Measurements from ENCODE around the gene KSR1. TPM values are rescaled to one million over a fixed set of nuclear protein-coding genes. Genes with fewer than 3 reads are reported as not detected.
"Not testable (repeated sequence)": the region's sequence is repeated elsewhere in the genome, so short reads cannot be mapped to it uniquely, and the experiment has no call there.

KSR1 gene
- total RNA-seq (10 to 100 TPM; 38.4 to 75.7 TPM), polyA plus RNA-seq (10 to 100 TPM; 19.0 to 46.8 TPM)
- long read RNA-seq, donor 1, partial matches to known transcripts = 2 of 17 reads
- long read RNA-seq, donor 1, other reads (novel, unspliced or antisense) = 14 of 17 reads
- long read RNA-seq, donor 2, partial matches to known transcripts = 0 of 15 reads
- long read RNA-seq, donor 2, other reads (novel, unspliced or antisense) = 15 of 15 reads

DNA sequence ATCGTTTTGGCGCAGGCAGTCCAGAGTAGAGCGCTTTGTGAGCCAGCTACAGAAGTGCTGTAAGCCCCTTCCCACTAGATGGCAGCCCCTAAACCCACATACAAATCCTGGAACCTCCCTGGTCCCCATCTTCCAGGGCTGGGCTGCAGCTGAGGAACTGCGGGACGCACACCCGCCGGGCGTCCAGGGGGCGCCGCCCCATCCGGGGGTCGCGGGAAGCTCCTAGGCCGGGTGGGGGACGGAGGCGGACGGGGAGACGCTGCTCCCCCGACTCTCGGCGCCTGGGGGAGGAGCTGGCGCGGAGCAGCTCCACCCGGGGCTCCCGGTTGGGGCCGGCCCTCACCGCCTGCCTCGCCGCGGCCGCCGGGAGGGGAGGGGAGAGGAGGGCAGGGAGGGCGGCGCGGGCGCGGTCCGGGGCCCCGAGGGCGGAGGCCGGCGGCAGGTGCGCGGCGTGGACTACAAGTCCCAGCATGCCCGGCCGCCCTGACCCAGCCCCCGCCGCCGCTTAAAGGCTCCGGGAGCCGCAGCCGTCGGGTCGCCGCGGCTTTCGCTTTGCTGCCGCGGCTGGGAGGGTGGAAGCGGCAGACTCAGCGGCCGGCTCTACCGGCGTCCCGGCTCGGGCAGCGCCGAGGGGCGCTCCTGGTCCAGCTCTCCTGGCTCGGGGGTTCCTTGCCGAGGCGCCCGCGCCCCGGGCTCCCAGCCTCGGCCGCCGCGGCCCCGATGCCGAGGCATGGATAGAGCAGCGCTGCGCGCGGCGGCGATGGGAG lies at the start of gene KSR1:
Gene KSR1 (plus strand): TSS at position 535 of the 767 bp plus-strand sequence. CDS start 196 bp downstream, at position 731.
- no peaks in the 10 kb centered on the region for H3K4me1 ChIP-seq (ENCODE audit: control insufficient read depth in 1 of 2, insufficient read depth in 2 of 2, low read length in 2 of 2)
- ATAC-seq (ENCODE audit: low FRiP score) (peak; percentile 89), DNase-seq (peak; percentile 89 to 91)
- H3K36me3 ChIP-seq (ENCODE audit: control insufficient read depth in 1 of 2, insufficient read depth in 2 of 2, low read length in 1 of 2) = no peaks in the 10 kb centered on the region
- no peaks in the 10 kb centered on the region for H3K27me3 ChIP-seq (ENCODE audit: control insufficient read depth in 1 of 2, insufficient read depth in 2 of 2, low read length in 1 of 2)
- H3K4me3 ChIP-seq (ENCODE audit: low read length in 2 of 2) = peak within 1 kb of the TSS; percentile 87 to 93
- peak within 1 kb of the TSS; percentile 31 to 34 for H3K27ac ChIP-seq (ENCODE audit: low read depth in 1 of 2, low read length in 2 of 2)
- H3K9me3 ChIP-seq (ENCODE audit: control insufficient read depth, low read length) = no peaks in the 10 kb centered on the region
- intact Hi-C loops (cut with DNase I) = loop anchor here (2.0 to 10.0 kb wide), 5 partner anchors 49 to 214 kb away; no protein-coding TSS in a partner anchor
- 0 to 1% methylated on average over 42 to 88 of the region's 88 CpGs for WGBS, 2 donors

DNA sequence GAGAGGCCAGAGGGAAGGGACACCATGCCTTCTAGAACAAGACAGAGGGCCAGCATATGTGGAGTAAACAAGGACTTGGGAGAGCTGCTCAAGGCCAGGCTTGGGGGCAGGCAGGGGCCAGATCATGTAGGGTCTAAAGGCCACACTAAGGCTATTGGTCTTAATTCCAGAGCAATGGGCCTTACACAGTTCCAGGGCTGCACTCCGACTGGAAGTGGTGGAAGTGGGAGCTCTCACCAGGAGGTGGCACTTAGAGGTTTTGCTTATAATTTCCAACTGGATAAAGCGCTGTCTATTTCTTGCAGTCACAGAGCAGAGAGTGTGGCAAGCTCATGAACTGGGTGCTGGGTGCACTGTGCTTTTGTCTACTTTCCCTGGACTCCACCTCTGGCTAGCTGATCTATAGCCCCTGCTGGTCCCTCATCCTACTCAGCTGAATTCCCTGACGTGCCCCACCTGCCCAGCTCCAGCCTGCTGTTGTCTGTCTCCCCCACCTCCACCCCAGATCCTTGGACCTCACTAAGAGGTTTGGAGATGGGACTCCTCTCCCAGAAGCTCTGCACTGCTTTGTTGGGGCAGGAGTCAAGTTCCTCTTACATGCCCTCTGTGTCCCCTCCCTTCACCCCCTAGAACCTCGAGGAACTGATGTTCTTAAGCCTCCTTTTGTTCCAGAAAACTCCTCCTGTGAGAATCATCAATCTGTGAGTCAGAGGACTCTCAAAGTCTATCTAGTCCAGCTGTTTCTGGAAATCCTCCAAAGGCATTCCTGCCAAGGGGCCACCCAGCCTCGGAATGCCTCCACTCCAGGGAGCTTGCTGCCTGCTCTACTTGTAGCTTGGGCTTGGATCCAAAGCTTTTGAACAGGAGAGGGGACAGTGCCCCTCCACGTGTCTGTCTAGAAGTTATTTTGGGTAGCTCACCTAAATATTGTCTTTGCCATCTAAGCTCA lies 48.1 kb upstream of the KSR1 start:
- Histone ChIP-seq H3K27me3 (ENCODE audit: control insufficient read depth in 1 of 2, insufficient read depth in 2 of 2, low read length in 1 of 2) (no peaks in the 10 kb centered on the region), H3K4me3 (ENCODE audit: low read length in 2 of 2) (no peak overlapping the region), H3K27ac (ENCODE audit: low read depth in 1 of 2, low read length in 2 of 2) (no peak overlapping the region), H3K36me3 (ENCODE audit: control insufficient read depth in 1 of 2, insufficient read depth in 2 of 2, low read length in 1 of 2) (no peaks in the 10 kb centered on the region), H3K4me1 (ENCODE audit: control insufficient read depth in 1 of 2, insufficient read depth in 2 of 2, low read length in 2 of 2) (no peaks in the 10 kb centered on the region), H3K9me3 (ENCODE audit: control insufficient read depth, low read length) (no peaks in the 10 kb centered on the region)
- intact Hi-C loops (cut with DNase I) = no loop called here
- DNase-seq = no peak
- 47 to 48% methylated on average over 6 of the region's 6 CpGs for WGBS, 2 donors
- no peak for ATAC-seq (ENCODE audit: low FRiP score)

DNA sequence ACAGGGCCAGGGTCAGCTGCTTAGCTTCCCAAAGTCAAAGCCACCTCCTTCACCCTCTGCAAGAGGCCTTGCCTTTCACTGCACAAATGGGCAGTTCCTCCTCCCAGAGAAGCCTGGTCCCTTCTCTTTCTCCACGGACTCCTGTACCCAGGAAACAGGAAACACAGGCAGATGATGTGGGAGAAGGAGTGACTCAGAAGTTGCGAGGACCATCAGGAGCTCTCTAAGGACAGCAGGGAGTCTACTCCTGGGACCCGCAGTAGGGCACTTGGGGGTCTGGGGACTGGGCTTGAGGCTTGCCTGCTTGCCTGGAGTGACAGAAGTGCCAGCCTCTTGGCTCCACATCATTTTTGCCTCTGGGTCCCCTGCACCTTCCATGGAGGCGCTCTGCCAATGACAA lies 47.4 kb upstream of the KSR1 start:
- no peak overlapping the region for H3K4me3 ChIP-seq (ENCODE audit: low read length in 2 of 2)
- WGBS, 2 donors = 70 to 72% methylated on average over 4 of the region's 4 CpGs
- H3K4me1 ChIP-seq (ENCODE audit: control insufficient read depth in 1 of 2, insufficient read depth in 2 of 2, low read length in 2 of 2) = no peaks in the 10 kb centered on the region
- DNase-seq (no peak), ATAC-seq (ENCODE audit: low FRiP score) (no peak)
- intact Hi-C loops (cut with DNase I) = no loop called here
- no peaks in the 10 kb centered on the region for H3K36me3 ChIP-seq (ENCODE audit: control insufficient read depth in 1 of 2, insufficient read depth in 2 of 2, low read length in 1 of 2)
- no peak overlapping the region for H3K27ac ChIP-seq (ENCODE audit: low read depth in 1 of 2, low read length in 2 of 2)
- no peaks in the 10 kb centered on the region for H3K27me3 ChIP-seq (ENCODE audit: control insufficient read depth in 1 of 2, insufficient read depth in 2 of 2, low read length in 1 of 2)
- H3K9me3 ChIP-seq (ENCODE audit: control insufficient read depth, low read length) = no peaks in the 10 kb centered on the region

DNA sequence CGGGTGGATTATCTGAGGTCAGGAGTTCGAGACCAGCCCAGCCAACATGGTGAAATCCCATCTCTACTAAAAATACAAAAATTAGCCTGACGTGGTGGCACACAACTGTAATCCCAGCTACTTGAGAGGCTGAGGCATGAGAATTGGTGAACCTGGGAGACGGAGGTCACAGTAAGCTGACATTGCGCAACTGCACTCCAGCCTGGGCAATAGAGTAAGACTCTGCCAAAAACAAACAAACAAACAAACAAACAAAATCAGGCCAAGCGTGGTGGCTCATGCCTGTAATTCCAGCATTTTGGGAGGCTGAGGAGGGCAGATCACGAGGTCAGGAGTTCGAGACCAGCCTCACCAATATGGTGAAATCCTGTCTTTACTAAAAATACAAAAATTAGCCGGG lies 44.1 kb upstream of the KSR1 start:
- H3K27me3 ChIP-seq (ENCODE audit: control insufficient read depth in 1 of 2, insufficient read depth in 2 of 2, low read length in 1 of 2); H3K9me3 ChIP-seq (ENCODE audit: control insufficient read depth, low read length); DNase-seq; ATAC-seq (ENCODE audit: low FRiP score); H3K27ac ChIP-seq (ENCODE audit: low read depth in 1 of 2, low read length in 2 of 2); H3K4me1 ChIP-seq (ENCODE audit: control insufficient read depth in 1 of 2, insufficient read depth in 2 of 2, low read length in 2 of 2); intact Hi-C loops (cut with DNase I); H3K36me3 ChIP-seq (ENCODE audit: control insufficient read depth in 1 of 2, insufficient read depth in 2 of 2, low read length in 1 of 2); H3K4me3 ChIP-seq (ENCODE audit: low read length in 2 of 2): not testable (repeated sequence)
- WGBS, 2 donors = 79 to 83% methylated on average over 9 of the region's 9 CpGs

DNA sequence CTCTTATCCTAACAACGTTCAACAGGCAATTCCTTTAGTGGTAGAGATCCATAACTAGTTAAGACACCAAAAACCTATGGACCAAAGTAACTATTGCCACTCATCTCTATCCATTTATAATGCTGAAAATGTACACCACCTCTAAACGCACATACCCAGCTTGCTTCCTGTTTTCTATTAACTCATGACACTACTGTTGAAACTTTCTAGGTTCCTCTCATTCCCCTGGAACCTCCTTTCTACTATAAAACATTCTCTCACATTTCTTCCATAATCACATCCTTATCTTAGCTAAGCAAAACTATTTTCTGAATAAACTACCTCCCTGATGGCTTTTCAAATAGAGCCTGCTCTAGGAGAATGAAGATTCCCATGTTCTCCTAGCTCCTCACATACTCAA lies 42.9 kb upstream of the KSR1 start:
- H3K4me1 ChIP-seq (ENCODE audit: control insufficient read depth in 1 of 2, insufficient read depth in 2 of 2, low read length in 2 of 2) = no peaks in the 10 kb centered on the region
- H3K9me3 ChIP-seq (ENCODE audit: control insufficient read depth, low read length) = no peaks in the 10 kb centered on the region
- no peak overlapping the region for H3K4me3 ChIP-seq (ENCODE audit: low read length in 2 of 2)
- DNase-seq (no peak), ATAC-seq (ENCODE audit: low FRiP score) (no peak)
- 57 to 59% methylated on average over 2 of the region's 2 CpGs for WGBS, 2 donors
- H3K27me3 ChIP-seq (ENCODE audit: control insufficient read depth in 1 of 2, insufficient read depth in 2 of 2, low read length in 1 of 2) = no peaks in the 10 kb centered on the region
- intact Hi-C loops (cut with DNase I) = no loop called here
- no peaks in the 10 kb centered on the region for H3K36me3 ChIP-seq (ENCODE audit: control insufficient read depth in 1 of 2, insufficient read depth in 2 of 2, low read length in 1 of 2)
- H3K27ac ChIP-seq (ENCODE audit: low read depth in 1 of 2, low read length in 2 of 2) = no peak overlapping the region

DNA sequence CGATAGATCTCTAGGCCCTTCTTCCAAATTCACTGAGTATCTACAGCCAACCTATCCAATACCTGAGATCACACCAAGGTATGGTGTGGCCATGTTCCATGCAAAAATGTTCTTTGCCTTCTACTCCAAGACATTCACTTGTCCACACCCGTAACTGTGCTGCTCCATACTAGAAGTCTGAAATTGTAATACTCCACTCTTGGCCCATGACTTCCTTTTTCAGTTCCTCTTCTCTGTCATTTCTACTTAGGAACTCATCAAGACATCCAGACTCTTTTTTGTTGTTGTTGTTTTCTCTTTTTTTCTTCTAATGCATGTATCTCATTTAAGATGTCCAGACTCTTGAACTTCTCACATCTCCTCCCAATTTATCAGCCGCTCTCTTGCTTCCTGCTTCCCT lies 42.5 kb upstream of the KSR1 start:
- Histone ChIP-seq H3K4me3 (ENCODE audit: low read length in 2 of 2) (no peak overlapping the region), H3K27ac (ENCODE audit: low read depth in 1 of 2, low read length in 2 of 2) (no peak overlapping the region), H3K4me1 (ENCODE audit: control insufficient read depth in 1 of 2, insufficient read depth in 2 of 2, low read length in 2 of 2) (no peaks in the 10 kb centered on the region), H3K36me3 (ENCODE audit: control insufficient read depth in 1 of 2, insufficient read depth in 2 of 2, low read length in 1 of 2) (no peaks in the 10 kb centered on the region), H3K9me3 (ENCODE audit: control insufficient read depth, low read length) (no peaks in the 10 kb centered on the region), H3K27me3 (ENCODE audit: control insufficient read depth in 1 of 2, insufficient read depth in 2 of 2, low read length in 1 of 2) (no peaks in the 10 kb centered on the region)
- no peak for ATAC-seq (ENCODE audit: low FRiP score)
- 94% methylated on average over 3 of the region's 3 CpGs for WGBS, 2 donors
- intact Hi-C loops (cut with DNase I) = no loop called here
- DNase-seq = no peak

DNA sequence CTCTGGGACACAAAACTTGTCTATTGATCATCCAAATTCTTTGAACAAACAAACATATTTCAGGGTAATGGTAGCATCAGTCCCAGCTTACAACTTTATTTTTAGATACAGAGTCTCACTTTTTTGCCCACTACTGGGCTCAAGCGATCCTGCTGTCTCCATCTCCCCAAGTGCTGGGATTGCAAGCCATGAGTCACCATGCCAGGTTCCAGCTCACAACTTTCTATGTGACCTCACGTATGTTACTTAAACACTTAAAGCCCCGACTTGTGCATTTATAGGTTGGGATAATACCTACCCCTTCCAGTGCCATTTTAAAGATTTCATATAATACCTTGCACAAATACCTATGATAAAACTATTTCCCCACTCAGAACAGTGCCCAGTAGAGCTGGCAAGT lies 42.0 kb upstream of the KSR1 start:
- intact Hi-C loops (cut with DNase I) = no loop called here
- DNase-seq (no peak), ATAC-seq (ENCODE audit: low FRiP score) (no peak)
- Histone ChIP-seq H3K36me3 (ENCODE audit: control insufficient read depth in 1 of 2, insufficient read depth in 2 of 2, low read length in 1 of 2) (no peaks in the 10 kb centered on the region), H3K4me1 (ENCODE audit: control insufficient read depth in 1 of 2, insufficient read depth in 2 of 2, low read length in 2 of 2) (no peaks in the 10 kb centered on the region), H3K4me3 (ENCODE audit: low read length in 2 of 2) (no peak overlapping the region), H3K9me3 (ENCODE audit: control insufficient read depth, low read length) (no peaks in the 10 kb centered on the region), H3K27ac (ENCODE audit: low read depth in 1 of 2, low read length in 2 of 2) (no peak overlapping the region), H3K27me3 (ENCODE audit: control insufficient read depth in 1 of 2, insufficient read depth in 2 of 2, low read length in 1 of 2) (no peaks in the 10 kb centered on the region)
- WGBS, 2 donors = 58 to 67% methylated on average over 3 of the region's 3 CpGs

DNA sequence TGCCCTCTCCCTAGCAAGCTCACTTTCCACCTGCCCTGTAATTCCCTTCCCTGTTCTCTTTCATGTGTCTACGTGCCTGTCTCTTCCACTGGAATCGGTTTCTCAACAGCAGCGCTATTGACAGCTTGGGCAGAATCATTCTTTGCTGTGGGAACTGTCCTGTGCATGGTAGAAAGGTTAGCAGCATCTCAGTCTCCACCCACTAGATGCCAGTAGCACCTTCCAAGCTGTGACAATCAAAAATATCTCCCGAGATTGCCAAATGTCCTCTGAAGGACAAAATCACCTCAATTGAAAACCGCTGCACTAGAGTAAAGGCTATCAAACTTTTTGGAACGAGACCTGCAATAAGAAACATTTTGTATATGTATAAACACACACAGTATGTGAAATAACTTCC lies 41.6 kb upstream of the KSR1 start:
- DNase-seq = no peak

More for the DNA sequence above, 41.6 kb upstream of the KSR1 start:
- intact Hi-C loops (cut with DNase I) = no loop called here
- no peak overlapping the region for H3K4me3 ChIP-seq (ENCODE audit: low read length in 2 of 2)
- H3K9me3 ChIP-seq (ENCODE audit: control insufficient read depth, low read length) = no peaks in the 10 kb centered on the region
- ATAC-seq (ENCODE audit: low FRiP score) = no peak
- H3K36me3 ChIP-seq (ENCODE audit: control insufficient read depth in 1 of 2, insufficient read depth in 2 of 2, low read length in 1 of 2) = no peaks in the 10 kb centered on the region
- no peaks in the 10 kb centered on the region for H3K4me1 ChIP-seq (ENCODE audit: control insufficient read depth in 1 of 2, insufficient read depth in 2 of 2, low read length in 2 of 2)
- 83 to 84% methylated on average over 6 of the region's 6 CpGs for WGBS, 2 donors
- no peak overlapping the region for H3K27ac ChIP-seq (ENCODE audit: low read depth in 1 of 2, low read length in 2 of 2)
- no peaks in the 10 kb centered on the region for H3K27me3 ChIP-seq (ENCODE audit: control insufficient read depth in 1 of 2, insufficient read depth in 2 of 2, low read length in 1 of 2)

All from aorta (tissue), 5 donors.